ENCODE results near the gene TBX10. TPM values are rescaled to one million over a fixed set of nuclear protein-coding genes. Genes with fewer than 3 reads are reported as not detected.

TBX10 gene
- total and polyA plus RNA-seq, 2 of the 8 experiments (the other 6 are each of a cell fraction or from before 2014, with no cell fraction given), result 0.09 TPM; not detected in 1

GRCh38 chr11:67668192-67668551 is 28.6 kb upstream of the TBX10 start:
- FAIRE-seq, result no peak
- no peaks in the 10 kb centered on the region for H3K9me3 ChIP-seq (ENCODE audit: insufficient read depth in 2 of 2, low read depth in 1 of 2, low read length in 1 of 2)
- H3K27me3 ChIP-seq (replicated peaks in 1 of 4; ENCODE audit: control insufficient read depth in 3 of 4, extremely low read depth in 1 of 4, insufficient read depth in 3 of 4, low read length in 3 of 4), result no peaks in the 10 kb centered on the region
- H3K23ac ChIP-seq (ENCODE audit: insufficient read length), result no peak overlapping the region
- POLR2A ChIA-PET (ENCODE audit: partially characterized antibody), result no interaction called here
- no peaks in the 10 kb centered on the region for H3K79me1 ChIP-seq (ENCODE audit: low read depth, low read length)
- H3K79me2 ChIP-seq (ENCODE audit: control insufficient read depth in 1 of 2, insufficient read depth in 2 of 2, low read length in 2 of 2), result no peaks in the 10 kb centered on the region
- H3K4ac ChIP-seq (replicated peaks; ENCODE audit: insufficient read length, low read depth, low read length), result no peak overlapping the region
- no peak overlapping the region; the same call in 1 of the 2 replicates for H3K27ac ChIP-seq (ENCODE audit: low read depth, low read length)
- H3K4me3 ChIP-seq (ENCODE audit: extremely low read depth in 1 of 4, insufficient read depth in 2 of 4, low read depth in 3 of 4, low read length in 4 of 4), result no peak overlapping the region
- no peak overlapping the region for H2AFZ ChIP-seq (ENCODE audit: low read length)
- H2BK120ac ChIP-seq (replicated peaks; ENCODE audit: low read depth, low read length), result no peak overlapping the region
- peaks cover 14% of the 10 kb centered on the region; the same call in 1 of the 2 replicates for H3K23me2 ChIP-seq (ENCODE audit: low read depth, low read length)
- WGBS, 2 experiments (ENCODE audit: extremely low coverage in 1 of 2, insufficient coverage in 1 of 2, insufficient read length in 1 of 2, insufficient replicate concordance in 2 of 2, low coverage in 1 of 2, low lambda C conversion rate in 2 of 2, missing lambda C conversion rate in 1 of 2), result 77% methylated on average over 5 of the region's 5 CpGs; no CpG with 5 or more reads in 1 of the 2 experiments
- H4K20me1 ChIP-seq (replicated peaks in 1 of 2; ENCODE audit: control insufficient read depth in 1 of 2, insufficient read depth in 2 of 2, low read length in 2 of 2), result peaks cover 0 to 2% of the 10 kb centered on the region in 2 experiments
- H4K8ac ChIP-seq (ENCODE audit: extremely low read depth, insufficient read depth, low read length), result no peak overlapping the region
- H3K9ac ChIP-seq (replicated peaks in 1 of 4; ENCODE audit: extremely low read depth in 1 of 4, low read depth in 3 of 4, low read length in 3 of 4), result no peak overlapping the region
- H3K4me2 ChIP-seq (ENCODE audit: insufficient read depth in 1 of 2, low read depth in 2 of 2, low read length in 2 of 2), result no peak overlapping the region
- no peaks in the 10 kb centered on the region for H3K4me1 ChIP-seq (replicated peaks in 1 of 4; ENCODE audit: control insufficient read depth in 3 of 4, insufficient read depth in 4 of 4, low read length in 3 of 4)
- H3K18ac ChIP-seq (ENCODE audit: extremely low read depth, low read length), result no peak overlapping the region
- CTCF ChIA-PET (ENCODE audit: partially characterized antibody), result interaction anchor here (0.6 to 4.4 kb wide), 8 partner anchors 9 to 124 kb away, joined by 3 to 29 read pairs (median 4); no protein-coding TSS in a partner anchor
- no peak overlapping the region for H4K91ac ChIP-seq (replicated peaks; ENCODE audit: insufficient read length, low read length)
- no peak overlapping the region for H2BK12ac ChIP-seq (ENCODE audit: low read depth, low read length)
- no peak for DNase-seq (ENCODE audit: low read depth in 1 of 2, low spot score in 2 of 2)
- TF ChIP-seq TCF12 (IDR thresholded peaks at IDR 0.05; ENCODE audit: low read depth, low read length), result no peak
- no peak for TF ChIP-seq ATF3 (IDR thresholded peaks at IDR 0.05; ENCODE audit: insufficient read depth, low read depth, low read length)
- no peak for TF ChIP-seq HDAC6 (IDR thresholded peaks at IDR 0.05; ENCODE audit: low read depth, low read length)
- no peak for TF ChIP-seq CHD2 (IDR thresholded peaks at IDR 0.05; ENCODE audit: low read length)
- TF ChIP-seq MAX (IDR thresholded peaks at IDR 0.05), result no peak
- TF ChIP-seq GTF2F1 (IDR thresholded peaks at IDR 0.05; ENCODE audit: borderline replicate concordance, low read depth, low read length), result no peak
- no peak for TF ChIP-seq SAP30 (IDR thresholded peaks at IDR 0.05; ENCODE audit: insufficient read depth, insufficient replicate concordance, low read length)
- no peak for TF ChIP-seq SIRT6 (IDR thresholded peaks at IDR 0.05; ENCODE audit: low read length)
- TF ChIP-seq, protein P1, sequence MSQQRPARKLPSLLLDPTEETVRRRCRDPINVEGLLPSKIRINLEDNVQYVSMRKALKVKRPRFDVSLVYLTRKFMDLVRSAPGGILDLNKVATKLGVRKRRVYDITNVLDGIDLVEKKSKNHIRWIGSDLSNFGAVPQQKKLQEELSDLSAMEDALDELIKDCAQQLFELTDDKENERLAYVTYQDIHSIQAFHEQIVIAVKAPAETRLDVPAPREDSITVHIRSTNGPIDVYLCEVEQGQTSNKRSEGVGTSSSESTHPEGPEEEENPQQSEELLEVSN (IDR thresholded peaks at IDR 0.05), result no peak
- no peak overlapping the region for H4K5ac ChIP-seq (ENCODE audit: insufficient read length, low read depth, low read length)
- no peak overlapping the region for H2AK5ac ChIP-seq (ENCODE audit: low read depth, low read length)
- no peak overlapping the region for H2BK5ac ChIP-seq (ENCODE audit: low read depth, low read length)
- H3K14ac ChIP-seq (ENCODE audit: insufficient read length), result no peak overlapping the region
- no peak overlapping the region for H2BK15ac ChIP-seq (ENCODE audit: low read length)
- H3K56ac ChIP-seq (replicated peaks; ENCODE audit: insufficient read length, low read depth, low read length), result no peak overlapping the region
- H2BK20ac ChIP-seq (ENCODE audit: low read length), result no peak overlapping the region
- H3K36me3 ChIP-seq (ENCODE audit: control insufficient read depth in 2 of 4, insufficient read depth in 4 of 4, low read length in 3 of 4), result no peaks in the 10 kb centered on the region
